Smooth muscle cell (in vitro differentiated cells): ENCODE measurements around the gene RANGRF. TPM values are rescaled to one million over a fixed set of nuclear protein-coding genes. Genes with fewer than 3 reads are reported as not detected.

Experiments
- DNase-seq: peaks from one replicate; lab custom pipeline; 2025; ENCODE audit not compliant: unreplicated experiment; lab: John Stamatoyannopoulos, UW
- H2AFZ ChIP-seq: fragments of 200-600 bp; sonication (generic); 2 replicates; pipeline ENCODE4 v1.6.0; 2016; ENCODE audit warnings: antibody characterized with exemption, low read depth, mild to moderate bottlenecking
- H3F3A ChIP-seq: fragments of 200-600 bp; sonication (generic); 2 replicates; pipeline ENCODE4 v1.6.0; 2017; ENCODE audit warnings: antibody characterized with exemption, low read depth
- H3K27ac ChIP-seq: fragments of 200-600 bp; sonication (generic); 2 replicates; pipeline ENCODE4 v1.5.1; 2016; ENCODE audit warnings: low read depth, mild to moderate bottlenecking
- H3K27me3 ChIP-seq: fragments of 200-600 bp; sonication (generic); 2 replicates; pipeline ENCODE4 v1.6.1; 2016; ENCODE audit warnings: low read depth, mild to moderate bottlenecking
- H3K36me3 ChIP-seq: fragments of 200-600 bp; sonication (generic); 2 replicates; pipeline ENCODE4 v1.5.1; 2016; ENCODE audit warnings: low read depth
- H3K4me1 ChIP-seq: fragments of 200-600 bp; sonication (generic); 2 replicates; pipeline ENCODE4 v1.5.1; 2016; ENCODE audit warnings: low read depth
- H3K4me2 ChIP-seq: fragments of 200-600 bp; sonication (generic); 2 replicates; pipeline ENCODE4 v1.6.0; 2016; ENCODE audit warnings: mild to moderate bottlenecking
- H3K4me3 ChIP-seq: fragments of 200-600 bp; sonication (generic); 2 replicates; pipeline ENCODE4 v1.5.1; 2016; ENCODE audit warnings: mild to moderate bottlenecking
- H3K79me2 ChIP-seq: fragments of 200-600 bp; sonication (generic); 2 replicates; pipeline ENCODE4 v1.6.0; 2016; ENCODE audit warnings: low read depth, mild to moderate bottlenecking
- H3K9ac ChIP-seq: fragments of 200-600 bp; sonication (generic); 2 replicates; pipeline ENCODE4 v1.6.0; 2016; ENCODE audit warnings: low read depth
- H3K9me3 ChIP-seq: fragments of 200-600 bp; sonication (generic); replicated peaks from 2 replicates; pipeline ENCODE4 v1.5.1; 2016; ENCODE audit warnings: low read depth
- H4K20me1 ChIP-seq: fragments of 200-600 bp; sonication (generic); 2 replicates; pipeline ENCODE4 v1.6.0; 2016; ENCODE audit warnings: low read depth
- WGBS: methylation state at CpG from one replicate; pipeline ENCODE4 v1.1.7; 2016; ENCODE audit warnings: low lambda C conversion rate; 5-methylcytosine and 5-hydroxymethylcytosine counted together
- polyA plus RNA-seq: library from polyadenylated mRNA; unstranded; fragments of >200 nt; fragmentation: Nextera tagmentation; extraction: Ambion mirVana; gene quantifications from 2 replicates; pipeline ENCODE4 v1.2.1, GENCODE V29; 2016
- total RNA-seq: library from RNA; depleted of rRNA; stranded (reverse); fragments of >200 nt; gene quantifications from 2 replicates; pipeline ENCODE4 v1.2.3, GENCODE V29; 2014
- TF ChIP-seq, protein P1 (sequence below): fragments of 200-600 bp; sonication (generic); IDR thresholded peaks from 2 replicates; pipeline ENCODE4 v1.5.1; 2017; ENCODE audit warnings: borderline replicate concordance, mild to moderate bottlenecking, antibody characterized with exemption; ENCODE audit not compliant: insufficient read depth, poor library complexity, severe bottlenecking

RANGRF gene
- total and polyA plus RNA-seq, 2 experiments from 2014 or later, result 13.4 to 44.9 TPM

DNA sequence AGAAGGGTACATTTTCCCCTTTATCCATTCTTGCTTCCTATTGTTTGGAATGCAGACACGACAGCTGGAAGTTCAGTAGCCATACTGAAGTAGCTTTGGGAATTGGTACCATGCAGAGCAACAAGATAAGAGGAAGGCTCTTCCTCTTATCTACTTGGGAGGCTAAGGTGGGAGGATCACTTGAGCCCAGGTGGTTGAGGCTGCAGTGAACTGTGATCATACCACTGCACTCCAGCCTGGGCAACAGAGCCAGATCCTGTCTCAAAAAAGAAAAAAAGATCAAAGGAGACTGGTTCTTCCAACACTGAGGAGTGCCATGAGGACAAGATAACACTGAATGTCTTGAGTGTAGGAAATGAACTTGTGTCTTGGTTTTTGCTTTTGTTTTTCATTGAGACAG, 16.0 kb upstream of the RANGRF start:
- no peaks in the 10 kb centered on the region for H3F3A ChIP-seq
- no peak overlapping the region for H3K4me2 ChIP-seq
- no peaks in the 10 kb centered on the region for H3K4me1 ChIP-seq
- no peak overlapping the region for H3K9ac ChIP-seq
- DNase-seq, result no peak
- no peak overlapping the region for H3K27ac ChIP-seq
- H3K27me3 ChIP-seq, result no peaks in the 10 kb centered on the region
- H3K4me3 ChIP-seq, result no peak overlapping the region
- no peaks in the 10 kb centered on the region for H3K9me3 ChIP-seq
- TF ChIP-seq, protein P1, sequence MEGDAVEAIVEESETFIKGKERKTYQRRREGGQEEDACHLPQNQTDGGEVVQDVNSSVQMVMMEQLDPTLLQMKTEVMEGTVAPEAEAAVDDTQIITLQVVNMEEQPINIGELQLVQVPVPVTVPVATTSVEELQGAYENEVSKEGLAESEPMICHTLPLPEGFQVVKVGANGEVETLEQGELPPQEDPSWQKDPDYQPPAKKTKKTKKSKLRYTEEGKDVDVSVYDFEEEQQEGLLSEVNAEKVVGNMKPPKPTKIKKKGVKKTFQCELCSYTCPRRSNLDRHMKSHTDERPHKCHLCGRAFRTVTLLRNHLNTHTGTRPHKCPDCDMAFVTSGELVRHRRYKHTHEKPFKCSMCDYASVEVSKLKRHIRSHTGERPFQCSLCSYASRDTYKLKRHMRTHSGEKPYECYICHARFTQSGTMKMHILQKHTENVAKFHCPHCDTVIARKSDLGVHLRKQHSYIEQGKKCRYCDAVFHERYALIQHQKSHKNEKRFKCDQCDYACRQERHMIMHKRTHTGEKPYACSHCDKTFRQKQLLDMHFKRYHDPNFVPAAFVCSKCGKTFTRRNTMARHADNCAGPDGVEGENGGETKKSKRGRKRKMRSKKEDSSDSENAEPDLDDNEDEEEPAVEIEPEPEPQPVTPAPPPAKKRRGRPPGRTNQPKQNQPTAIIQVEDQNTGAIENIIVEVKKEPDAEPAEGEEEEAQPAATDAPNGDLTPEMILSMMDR, result no peak
- no peak overlapping the region for H2AFZ ChIP-seq
- H3K79me2 ChIP-seq, result no peaks in the 10 kb centered on the region
- no peaks in the 10 kb centered on the region for H4K20me1 ChIP-seq
- WGBS, result 100% methylated on average over 1 of the region's 1 CpG
- no peaks in the 10 kb centered on the region for H3K36me3 ChIP-seq

DNA sequence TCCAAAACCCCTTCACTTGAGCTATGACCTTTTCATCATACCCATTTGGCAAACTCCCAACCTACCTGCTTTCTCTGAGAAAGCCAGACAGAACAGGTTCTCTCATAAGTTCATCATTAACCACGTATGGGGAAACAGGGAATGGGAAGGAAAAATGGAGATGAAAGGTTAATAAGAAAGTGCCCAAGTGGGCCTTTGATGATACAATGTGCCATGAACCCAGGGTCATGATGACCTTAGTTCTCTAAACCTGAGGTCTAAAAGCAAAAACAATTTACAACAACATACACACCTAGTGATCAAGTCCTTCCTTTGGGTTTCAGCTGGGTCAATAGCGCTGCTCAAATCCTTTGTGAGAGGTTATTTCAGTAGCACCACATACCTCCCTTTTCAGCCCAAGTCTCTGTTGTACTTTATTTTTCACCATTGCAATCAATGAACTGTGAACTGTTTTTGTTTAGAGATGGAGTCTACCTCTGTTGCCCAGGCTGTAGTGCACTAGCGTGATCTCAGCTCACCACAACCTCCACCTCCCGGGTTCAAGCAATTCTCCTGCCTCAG, 14.5 kb upstream of the RANGRF start:
- Histone ChIP-seq H3K9ac (no peak overlapping the region), H3K4me3 (no peak overlapping the region), H3K27ac (no peak overlapping the region), H3F3A (no peaks in the 10 kb centered on the region), H3K4me2 (no peak overlapping the region), H3K9me3 (no peaks in the 10 kb centered on the region), H3K4me1 (no peaks in the 10 kb centered on the region), H3K36me3 (no peaks in the 10 kb centered on the region), H3K27me3 (no peaks in the 10 kb centered on the region), H2AFZ (no peak overlapping the region), H4K20me1 (no peaks in the 10 kb centered on the region), H3K79me2 (no peaks in the 10 kb centered on the region)
- TF ChIP-seq, protein P1, result no peak
- no peak for DNase-seq
- 97% methylated on average over 4 of the region's 4 CpGs for WGBS

DNA sequence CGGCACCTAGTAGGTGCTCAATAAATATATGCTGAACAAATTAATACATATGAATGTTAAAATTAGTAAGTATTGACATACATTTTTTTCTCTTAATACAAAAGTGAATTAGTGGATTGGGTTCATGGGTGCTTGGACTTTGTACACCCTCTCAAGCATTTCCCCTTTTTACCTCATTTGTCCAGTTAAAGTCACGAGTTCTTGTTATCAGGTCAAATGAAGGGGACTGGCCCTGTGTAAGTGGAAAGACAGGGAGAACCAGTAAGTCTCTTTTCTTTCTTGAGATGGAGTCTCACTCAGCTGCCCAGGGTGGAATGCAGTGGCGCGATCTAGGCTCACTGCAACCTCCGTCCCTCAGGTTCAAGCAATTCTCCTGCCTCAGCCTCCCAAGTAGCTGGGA, 13.7 kb upstream of the RANGRF start:
- Histone ChIP-seq H3K9ac (no peak overlapping the region), H3K9me3 (no peaks in the 10 kb centered on the region), H3K4me1 (no peaks in the 10 kb centered on the region), H3K79me2 (no peaks in the 10 kb centered on the region), H2AFZ (no peak overlapping the region), H3K36me3 (no peaks in the 10 kb centered on the region), H3K27ac (no peak overlapping the region), H3F3A (no peaks in the 10 kb centered on the region), H4K20me1 (no peaks in the 10 kb centered on the region), H3K27me3 (no peaks in the 10 kb centered on the region), H3K4me3 (no peak overlapping the region), H3K4me2 (no peak overlapping the region)
- DNase-seq, result no peak
- TF ChIP-seq, protein P1, result no peak
- 86% methylated on average over 5 of the region's 5 CpGs for WGBS
